Astrocyte of the hippocampus (primary cell): Measurements from ENCODE around the gene ADCY2.

ENCODE experiments used
- DNase-seq: peaks from one replicate; pipeline ENCODE4 v3.0.0; 2011; ENCODE audit warnings: low read depth, low spot score

Gene ADCY2

GRCh38 chr5:7741415-7742065 is 345.6 kb downstream of the ADCY2 start:
- DNase-seq, result no peak

DNA sequence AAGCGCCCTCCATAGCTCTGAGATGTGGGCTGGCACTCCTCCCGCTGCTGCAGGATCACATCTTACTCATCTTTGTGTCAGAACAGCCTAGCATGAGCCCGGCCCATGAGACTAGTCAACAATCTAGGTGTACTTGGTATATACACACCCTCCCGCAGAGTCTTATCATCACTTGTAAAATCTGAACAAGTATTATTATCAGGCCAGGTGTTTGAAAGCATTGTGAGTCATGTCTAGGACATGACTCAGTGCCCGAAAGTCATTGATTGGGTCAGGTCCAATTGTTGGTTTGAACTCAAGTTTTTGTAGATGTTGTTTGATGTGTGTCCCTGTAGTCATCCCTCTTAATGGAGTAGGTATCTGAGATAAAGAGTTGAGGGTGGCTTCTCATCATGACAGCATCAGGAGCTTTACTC is 346.3 kb downstream of the ADCY2 start:
- DNase-seq, result peak; percentile 24

- peak; percentile 82 for DNase-seq
Observed at GRCh38 chr5:7745882-7746610, 350.1 kb downstream of the ADCY2 start.

- DNase-seq, result no peak
Observed at GRCh38 chr5:7747728-7748127, 351.8 kb downstream of the ADCY2 start.

GRCh38 chr5:7749626-7750025 is 353.7 kb downstream of the ADCY2 start:
- DNase-seq, result no peak

DNA sequence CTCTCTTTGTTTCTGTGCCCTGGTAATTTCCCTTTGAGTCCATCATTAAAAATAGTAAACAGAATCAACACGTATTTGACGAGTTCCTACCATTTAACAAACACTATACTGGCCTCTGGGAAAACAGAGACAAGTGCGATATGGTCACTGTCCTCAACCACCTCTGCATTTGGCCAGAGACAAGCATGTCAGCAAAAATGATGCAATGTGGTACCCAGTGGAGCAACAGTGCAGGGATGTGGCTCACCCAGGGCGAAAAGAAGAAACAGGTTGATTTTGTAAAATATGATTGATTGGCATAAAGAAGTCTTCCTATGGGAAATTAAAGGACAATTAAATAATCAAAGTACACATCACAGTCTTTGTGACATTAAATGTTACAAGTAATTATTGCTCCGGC is 355.9 kb downstream of the ADCY2 start:
- DNase-seq, result no peak

- no peak for DNase-seq
Observed at GRCh38 chr5:7753181-7753580, 357.2 kb downstream of the ADCY2 start.

DNA sequence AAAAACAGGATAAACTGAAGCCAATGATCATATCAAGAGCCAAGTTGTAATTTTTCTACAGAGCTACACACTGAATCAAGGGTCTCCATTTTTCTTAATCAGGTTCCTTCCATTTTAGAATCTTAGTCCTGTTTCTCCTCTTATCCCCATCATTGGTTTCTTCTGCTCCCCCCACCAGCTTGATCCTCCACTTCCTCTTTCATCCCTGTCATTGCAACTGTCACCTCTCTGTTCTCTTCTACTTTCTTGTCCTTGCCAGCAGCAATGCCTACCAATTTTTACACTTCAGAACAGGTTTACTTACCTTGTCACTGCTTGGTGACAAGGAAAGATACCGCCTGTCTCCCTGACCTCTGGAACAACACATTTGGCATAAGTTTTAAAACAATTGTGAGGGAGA is 357.7 kb downstream of the ADCY2 start:
- no peak for DNase-seq

- DNase-seq, result no peak
Observed at GRCh38 chr5:7754490-7754889, 358.6 kb downstream of the ADCY2 start.

DNA sequence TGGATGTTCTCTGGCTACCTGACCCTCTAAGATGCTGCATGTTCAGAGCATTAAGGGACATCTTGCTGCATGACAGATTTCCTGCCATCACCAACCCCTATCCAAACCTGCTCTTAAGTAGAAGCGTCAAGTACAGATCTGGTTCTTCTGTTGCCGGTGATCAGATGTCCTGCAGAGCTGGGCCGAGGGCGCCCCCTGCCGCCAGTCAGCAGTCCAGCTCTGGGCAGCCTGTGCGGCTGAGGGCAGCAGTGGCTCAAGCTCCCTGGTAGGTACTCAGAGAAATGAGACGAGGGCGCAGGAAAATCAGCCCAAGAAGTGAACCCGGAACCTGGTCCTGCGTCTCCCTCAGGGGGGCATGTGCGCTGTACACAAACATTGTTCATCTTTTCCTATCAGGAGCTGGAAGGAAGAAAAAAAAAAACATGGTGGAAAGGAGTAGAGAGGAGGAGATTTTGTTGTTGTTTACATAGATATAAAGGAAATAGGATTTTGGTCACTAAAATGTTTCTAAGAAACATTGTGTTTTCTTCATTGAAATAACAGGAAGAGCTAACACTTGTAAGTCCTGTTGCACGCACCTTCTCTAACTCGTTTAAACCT is 359.2 kb downstream of the ADCY2 start:
- DNase-seq, result peak; percentile 76

- no peak for DNase-seq
Observed at GRCh38 chr5:7755958-7756357, 360.0 kb downstream of the ADCY2 start.

GRCh38 chr5:7756453-7756852 is 360.5 kb downstream of the ADCY2 start:
- DNase-seq, result no peak

DNA sequence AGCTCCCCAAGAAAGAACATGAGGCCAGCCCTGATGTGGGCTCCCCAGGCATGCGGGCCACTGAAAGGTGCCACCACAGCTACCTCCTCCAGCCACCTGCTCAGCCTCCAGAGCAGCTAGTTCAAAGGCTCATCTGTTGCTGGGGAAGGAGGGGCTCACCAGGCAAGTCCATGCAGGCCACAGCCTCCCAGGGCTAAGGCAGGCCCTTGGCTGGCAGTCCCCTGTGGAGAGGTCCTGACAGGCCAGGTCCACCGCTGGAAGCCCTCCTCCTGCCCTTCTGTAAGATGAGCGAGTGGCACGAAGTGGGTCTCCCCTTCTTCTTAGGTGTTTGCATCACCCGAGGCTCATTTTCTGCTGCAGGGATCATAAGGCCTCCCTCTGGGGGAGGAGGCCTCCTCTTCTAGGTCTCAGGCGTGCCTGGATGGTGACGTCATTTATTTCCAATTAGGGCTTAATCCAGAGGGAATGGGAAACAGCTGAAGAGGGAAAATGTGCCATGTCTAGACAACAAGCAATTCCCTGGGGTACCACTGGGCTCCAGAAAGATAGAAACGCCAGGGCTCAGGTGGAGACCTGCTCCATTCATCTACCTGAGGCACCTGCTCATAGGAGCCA is 363.4 kb downstream of the ADCY2 start:
- DNase-seq, result peak; percentile 59

DNA sequence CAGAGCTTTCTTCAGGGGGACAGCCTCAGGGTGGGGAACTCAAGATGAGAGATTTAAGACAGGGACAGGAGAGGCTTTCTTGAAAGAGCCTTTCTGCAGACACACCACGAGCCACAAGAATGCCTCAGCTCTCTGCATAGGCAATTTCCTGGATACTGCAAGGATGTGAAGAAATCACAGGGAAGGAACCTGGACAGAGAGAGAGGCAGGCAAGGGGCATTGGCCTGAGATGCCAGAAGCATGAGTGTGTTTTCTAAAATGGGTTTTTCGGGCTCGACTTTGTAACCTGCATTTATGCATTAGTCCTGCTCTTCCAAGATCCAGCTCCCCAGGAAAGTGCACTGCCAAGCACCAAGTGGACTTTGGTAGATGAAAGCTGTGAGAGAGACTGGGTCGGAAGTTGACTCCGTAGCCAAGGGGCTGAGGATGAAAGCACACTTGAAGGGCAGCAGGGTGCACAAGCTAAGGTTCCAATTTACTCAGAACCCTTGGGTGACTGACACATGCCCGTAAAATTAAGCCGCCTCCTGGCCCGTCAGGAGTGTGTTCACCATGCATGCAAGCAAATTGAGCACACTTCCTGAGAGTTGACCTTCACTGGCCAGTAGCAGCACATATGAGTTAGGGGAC is 364.1 kb downstream of the ADCY2 start:
- DNase-seq, result peak; percentile 45

DNA sequence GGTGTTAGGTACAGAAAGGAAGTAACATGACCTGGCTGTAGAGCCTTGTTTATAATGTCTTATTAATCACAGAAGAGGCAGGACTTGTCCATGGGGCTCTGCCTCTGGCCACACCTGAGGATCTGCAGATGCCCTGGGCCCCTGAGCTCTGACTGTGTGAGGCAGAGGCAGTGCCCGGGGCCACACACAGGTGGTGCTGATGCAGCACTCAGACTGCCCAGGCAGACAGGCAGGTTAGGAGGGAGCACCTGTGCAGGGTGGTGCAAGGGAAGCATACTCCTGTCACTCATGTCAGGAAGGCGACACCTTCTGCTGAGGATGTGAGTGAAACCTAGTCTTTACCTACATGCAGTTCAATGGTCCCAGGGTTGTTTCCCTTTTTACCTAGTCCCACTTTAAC is 366.3 kb downstream of the ADCY2 start:
- DNase-seq, result no peak

GRCh38 chr5:7763621-7764072 is 367.7 kb downstream of the ADCY2 start:
- DNase-seq, result peak; percentile 46

DNA sequence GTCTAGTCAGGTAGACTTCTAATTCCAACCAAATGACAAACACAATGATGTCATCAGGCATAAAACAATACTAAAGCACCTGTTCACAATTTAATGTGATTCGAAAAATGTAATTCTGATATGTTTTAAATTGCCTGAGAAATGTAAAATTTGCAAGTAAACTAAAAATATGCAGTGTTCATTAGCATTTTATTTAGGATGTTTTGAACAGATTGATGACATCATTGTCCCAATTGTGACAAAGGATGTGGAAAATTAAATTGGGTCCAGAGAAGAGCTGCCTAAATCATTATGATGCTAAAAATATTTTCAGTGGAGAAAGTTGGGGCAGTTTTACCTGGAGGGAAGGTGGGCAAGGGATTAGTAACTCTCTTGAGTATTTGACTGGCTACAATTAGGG is 368.5 kb downstream of the ADCY2 start:
- no peak for DNase-seq

DNA sequence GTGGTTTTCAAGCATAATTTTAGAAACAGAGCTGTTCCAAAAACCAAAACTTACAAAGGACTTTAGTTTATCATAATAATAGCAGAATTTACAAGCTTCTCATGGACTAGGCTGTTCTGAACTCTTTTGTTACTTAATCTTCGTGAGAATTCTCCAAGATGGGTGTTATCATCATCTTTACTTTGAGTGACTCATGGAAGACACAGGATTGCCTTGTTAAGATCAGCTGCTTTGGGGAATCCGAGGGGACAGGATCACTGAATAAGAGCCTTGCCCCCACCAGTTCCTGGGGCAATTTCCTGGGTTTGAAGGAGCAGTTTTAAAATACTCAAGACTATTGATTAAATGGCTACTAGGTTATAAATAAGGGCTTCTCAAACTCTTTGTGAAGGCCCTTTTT is 374.5 kb downstream of the ADCY2 start:
- DNase-seq, result no peak

DNA sequence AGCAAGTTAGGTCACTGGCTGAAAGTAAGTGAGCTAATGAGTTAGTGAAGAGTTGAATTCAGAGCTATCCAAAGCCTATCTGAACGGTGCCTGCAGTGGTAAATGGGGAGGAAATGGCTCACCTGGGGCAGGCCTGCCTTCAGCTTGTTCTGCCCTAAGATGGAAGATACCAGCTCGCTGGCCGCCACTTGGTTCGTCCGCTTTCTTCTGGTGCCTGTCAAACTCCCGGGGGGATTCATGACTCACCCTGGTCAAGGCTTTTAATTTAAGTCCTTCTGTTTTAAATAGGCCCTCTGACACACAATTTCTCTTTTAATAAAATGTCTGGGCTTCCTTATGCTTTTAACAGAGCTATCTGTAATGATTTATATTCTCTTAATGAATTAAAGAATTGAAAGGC is 376.2 kb downstream of the ADCY2 start:
- DNase-seq, result no peak

DNA sequence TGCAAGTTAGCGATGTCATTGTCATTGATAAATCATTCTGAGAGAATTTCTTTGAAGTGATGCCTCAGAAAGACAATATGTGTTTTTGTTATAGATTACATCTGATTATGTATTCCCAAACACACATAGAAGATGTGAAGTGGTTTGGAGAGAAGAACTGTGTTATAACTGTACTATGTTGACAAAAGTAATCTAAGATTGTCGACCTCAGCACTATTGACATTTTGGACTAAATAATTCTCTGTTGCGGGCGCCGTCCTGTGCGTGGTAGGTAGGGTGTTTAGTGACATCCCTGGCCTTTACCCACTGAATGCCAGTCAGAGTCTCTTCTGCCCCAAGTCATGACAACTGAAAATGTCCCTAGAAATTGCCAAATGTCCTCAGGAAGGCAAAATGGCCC is 377.2 kb downstream of the ADCY2 start:
- no peak for DNase-seq

DNA sequence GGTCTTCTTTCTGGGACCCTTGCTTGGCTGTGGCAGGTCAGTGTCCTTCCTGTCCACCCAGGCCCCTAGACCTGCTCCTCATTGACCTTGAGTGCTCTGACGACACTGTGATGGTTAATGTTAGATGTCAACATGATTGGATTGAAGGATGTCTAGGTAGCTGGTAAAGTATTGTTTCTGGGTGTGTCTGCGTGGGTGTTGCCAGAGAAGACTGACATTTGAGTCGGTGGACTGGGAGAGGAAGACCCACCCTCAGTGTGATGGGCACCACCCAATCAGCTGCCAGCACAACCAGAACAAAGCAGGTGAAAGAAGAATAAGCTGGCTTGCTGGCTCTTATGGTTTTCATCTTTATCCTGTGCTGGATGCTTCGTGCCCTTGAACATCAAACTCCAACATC is 380.5 kb downstream of the ADCY2 start:
- no peak for DNase-seq
